Measurements from ENCODE around the gene FOSL2. TPM values are rescaled to one million over a fixed set of nuclear protein-coding genes. Genes with fewer than 3 reads are reported as not detected.

The FOSL2 gene
- total RNA-seq, 2 donors from 2014 or later = 142 to 197 TPM

GRCh38 chr2:28419443-28420270 is 27.0 kb downstream of the FOSL2 start:
- DNase-seq (no peak), ATAC-seq (no peak)
- intact Hi-C loops (cut with DNase I, micrococcal nuclease) = no loop called here

- DNase-seq (no peak), ATAC-seq (no peak)
- intact Hi-C loops (cut with DNase I, micrococcal nuclease) = no loop called here
These were observed 28.1 kb downstream of the FOSL2 start for GRCh38 chr2:28420722-28421121.

DNA sequence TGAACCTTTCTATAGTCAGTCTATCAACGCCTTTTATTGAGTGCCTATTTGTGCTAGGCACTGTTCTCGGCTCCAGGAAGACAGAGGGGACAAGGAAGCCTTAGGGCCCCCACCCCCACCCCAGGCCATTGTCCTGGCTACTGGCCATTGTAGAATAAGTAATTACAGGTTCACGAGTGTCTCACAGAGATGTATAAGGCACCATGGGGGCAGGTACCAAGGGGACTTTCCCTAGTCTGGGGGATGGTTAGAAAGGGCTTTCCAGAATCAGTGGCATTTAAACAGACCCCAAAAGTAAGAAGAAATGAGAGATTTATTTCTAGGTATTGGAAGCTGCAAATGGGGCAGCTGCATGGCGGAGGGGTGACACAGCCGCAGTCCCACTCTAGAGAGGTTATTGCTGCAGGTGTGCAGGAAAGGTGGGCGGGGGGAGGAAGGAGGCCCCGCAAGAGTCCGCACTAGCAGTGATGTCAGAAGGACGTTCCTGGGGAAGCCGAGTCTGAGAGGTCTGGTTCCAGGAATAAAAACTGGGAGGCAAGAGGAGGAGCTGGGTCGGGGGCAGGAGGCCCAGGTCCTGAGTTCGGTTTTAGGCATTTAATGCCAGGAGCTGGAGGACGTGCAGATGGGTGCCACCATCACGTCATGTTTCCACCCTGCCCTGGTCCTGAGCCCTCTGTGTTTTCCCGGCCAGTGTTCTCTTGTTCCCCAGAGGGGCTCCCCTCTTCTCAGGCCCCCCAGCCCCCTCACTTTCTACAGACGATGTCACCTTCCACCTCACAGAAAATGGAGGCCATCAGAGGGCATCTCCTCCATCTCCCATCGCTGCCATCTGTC is 30.5 kb downstream of the FOSL2 start:
- no peak for DNase-seq
- intact Hi-C loops (cut with DNase I, micrococcal nuclease) = no loop called here
- peak; percentile 5 for ATAC-seq

GRCh38 chr2:28423856-28424605 is 31.4 kb downstream of the FOSL2 start:
- no peak for DNase-seq
- peak; percentile 70 for ATAC-seq
- intact Hi-C loops (cut with DNase I, micrococcal nuclease) = no loop called here

- no peak for ATAC-seq
- DNase-seq = no peak
These were observed 32.3 kb downstream of the FOSL2 start for GRCh38 chr2:28424799-28425463.

DNA sequence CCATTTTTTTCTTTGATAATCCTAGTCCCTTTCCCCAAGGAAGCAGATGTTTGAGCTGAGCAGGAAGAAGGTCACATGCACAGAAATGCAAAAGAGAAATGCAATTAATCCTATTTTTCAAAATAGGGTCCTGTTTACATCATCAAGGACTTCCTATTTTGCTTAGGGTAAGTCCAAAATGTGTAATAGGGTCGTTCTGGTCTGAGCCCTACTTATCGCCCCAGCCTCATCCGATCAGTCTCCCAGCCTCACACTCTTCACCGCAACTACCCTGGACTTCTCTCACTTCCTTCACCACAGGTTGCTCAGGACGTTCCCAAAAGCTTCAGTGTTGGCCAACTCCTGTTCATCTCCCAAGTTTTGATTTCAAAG is 32.8 kb downstream of the FOSL2 start:
- ATAC-seq = no peak
- DNase-seq = no peak
- intact Hi-C loops (cut with DNase I, micrococcal nuclease) = no loop called here

More at GRCh38 chr2:28424799-28425463, 32.3 kb downstream of the FOSL2 start:
- intact Hi-C loops (cut with DNase I, micrococcal nuclease) = no loop called here

GRCh38 chr2:28427741-28428415 is 35.2 kb downstream of the FOSL2 start:
- intact Hi-C loops (cut with DNase I, micrococcal nuclease) = no loop called here
- DNase-seq (no peak), ATAC-seq (no peak)

GRCh38 chr2:28428486-28428885 is 35.8 kb downstream of the FOSL2 start:
- intact Hi-C loops (cut with DNase I, micrococcal nuclease) = no loop called here
- DNase-seq = no peak
- ATAC-seq = no peak

DNA sequence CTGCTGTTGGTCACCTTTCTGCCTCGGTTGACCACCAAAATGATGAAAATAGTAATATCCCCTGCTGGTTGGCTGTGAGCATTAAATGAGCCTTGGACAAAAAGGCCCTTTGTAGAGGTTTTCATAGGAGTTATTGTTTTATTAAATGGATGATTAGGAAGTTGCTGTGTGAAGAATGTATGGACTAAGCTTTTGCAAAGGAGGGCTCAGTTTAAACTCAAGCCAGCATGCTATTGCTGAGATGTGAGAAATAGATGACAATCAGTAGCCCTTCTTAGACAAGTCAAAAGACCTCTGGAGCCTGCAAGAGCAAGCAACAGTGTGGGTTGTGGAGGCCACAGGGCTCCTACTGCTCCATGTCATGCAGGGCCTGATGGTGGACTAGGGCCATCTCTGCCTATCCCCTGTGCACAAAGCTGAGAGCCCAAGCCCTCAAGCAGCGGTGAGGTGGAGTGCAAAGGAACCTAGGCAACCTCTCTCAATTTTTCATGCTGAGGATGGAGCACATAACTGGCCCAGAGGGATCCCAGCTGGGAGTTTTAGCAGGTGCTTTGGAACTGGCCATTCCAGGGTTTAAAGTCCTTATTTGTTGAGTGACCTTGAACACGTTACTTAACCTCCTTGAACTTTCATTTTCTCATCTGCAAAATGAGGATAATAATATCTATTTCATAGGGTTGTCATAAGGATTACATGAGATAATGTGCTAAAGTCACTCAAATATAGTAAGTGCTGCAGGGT is 37.1 kb downstream of the FOSL2 start:
- no peak for DNase-seq
- ATAC-seq = peak; percentile 11
- intact Hi-C loops (cut with DNase I, micrococcal nuclease) = no loop called here

DNA sequence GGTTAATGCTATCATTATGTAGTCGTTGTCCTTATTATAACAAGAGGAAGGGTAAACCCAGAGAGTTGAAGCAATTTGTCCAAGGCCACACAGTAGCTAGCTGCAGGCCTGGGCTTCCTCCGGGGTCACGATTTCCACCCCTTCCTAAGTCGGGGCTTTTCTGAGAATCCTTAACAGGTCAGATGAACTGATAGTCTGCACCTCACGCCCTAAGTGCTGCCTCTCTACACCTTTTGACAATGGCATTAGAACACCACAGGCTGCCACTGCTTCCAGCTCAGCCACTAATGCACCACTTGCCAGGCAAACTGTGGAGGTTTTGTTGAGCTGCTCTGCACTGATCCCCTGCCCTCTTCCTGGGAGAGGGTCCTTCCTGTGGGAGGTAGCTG is 37.7 kb downstream of the FOSL2 start:
- intact Hi-C loops (cut with DNase I, micrococcal nuclease) = no loop called here
- ATAC-seq (no peak), DNase-seq (no peak)

- DNase-seq (no peak), ATAC-seq (no peak)
- intact Hi-C loops (cut with DNase I, micrococcal nuclease) = no loop called here
These were observed 38.2 kb downstream of the FOSL2 start for GRCh38 chr2:28430788-28431418.

GRCh38 chr2:28431741-28432140 is 39.1 kb downstream of the FOSL2 start:
- no peak for DNase-seq
- intact Hi-C loops (cut with DNase I, micrococcal nuclease) = no loop called here
- ATAC-seq = no peak

DNA sequence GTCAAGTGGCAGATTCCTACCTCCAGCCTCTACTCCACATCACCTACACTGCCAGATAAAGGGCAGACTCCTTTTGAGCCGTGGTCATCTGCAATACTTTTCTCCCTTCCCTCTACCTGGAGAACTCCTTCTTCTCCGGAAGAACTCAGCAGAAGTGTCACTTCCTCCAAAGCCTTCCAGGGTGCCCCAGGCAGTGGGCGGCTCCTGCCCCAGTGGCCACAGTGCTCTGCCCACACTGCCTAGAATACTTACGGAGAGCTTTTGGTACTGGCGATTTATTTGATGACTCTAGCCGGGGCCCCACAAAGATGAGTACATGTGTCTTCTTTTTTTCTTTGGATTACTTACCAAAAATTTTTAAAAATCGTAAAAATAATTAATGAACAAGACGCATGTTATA is 39.7 kb downstream of the FOSL2 start:
- DNase-seq (no peak), ATAC-seq (no peak)
- intact Hi-C loops (cut with DNase I, micrococcal nuclease) = no loop called here

GRCh38 chr2:28433215-28433614 is 40.6 kb downstream of the FOSL2 start:
- intact Hi-C loops (cut with DNase I, micrococcal nuclease) = no loop called here
- no peak for DNase-seq

GRCh38 chr2:28433935-28434599 is 41.4 kb downstream of the FOSL2 start:
- ATAC-seq = no peak
- intact Hi-C loops (cut with DNase I, micrococcal nuclease) = no loop called here
- no peak for DNase-seq

More at GRCh38 chr2:28433215-28433614, 40.6 kb downstream of the FOSL2 start:
- ATAC-seq = no peak

GRCh38 chr2:28434600-28434989 is 41.9 kb downstream of the FOSL2 start:
- peak in 1 of 2 donors; percentile 26 for DNase-seq
- intact Hi-C loops (cut with DNase I, micrococcal nuclease) = no loop called here
- ATAC-seq = no peak

DNA sequence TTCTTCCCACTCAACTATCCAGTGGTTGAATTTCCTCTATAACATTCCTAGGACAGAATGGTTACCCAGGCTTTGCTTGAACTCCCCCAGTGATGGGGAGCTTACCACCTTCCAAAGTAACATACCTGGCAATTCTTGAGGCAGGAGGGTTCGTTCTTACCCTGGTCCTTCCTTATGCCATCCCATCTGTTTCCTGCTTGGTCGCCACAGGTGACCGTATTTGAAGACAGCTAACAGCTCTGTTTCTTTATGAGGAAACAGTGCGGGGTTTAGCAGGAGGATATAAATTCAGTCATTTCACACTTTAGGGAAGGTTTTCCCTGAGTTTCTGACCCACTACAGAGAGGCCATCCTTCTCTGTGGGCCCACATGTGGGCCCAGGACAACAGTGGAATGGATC is 42.6 kb downstream of the FOSL2 start:
- DNase-seq (no peak), ATAC-seq (no peak)
- intact Hi-C loops (cut with DNase I, micrococcal nuclease) = no loop called here

Measured in left colon (tissue), 2 donors.